IMR-90 (cell line): ENCODE results near the gene PLD6. TPM values are rescaled to one million over a fixed set of nuclear protein-coding genes. Genes with fewer than 3 reads are reported as not detected.

Source experiments
- ATAC-seq: fragments of 200-7000 bp; cut with Tn5 transposase; 2 replicates; pipeline ENCODE4 v1.9.1; 2020; ENCODE audit warnings: low read depth, mild to moderate bottlenecking, moderate library complexity
- BruUV-seq: library from RNA; stranded (reverse); fragments of 400-500 nt; replicated peaks from 2 replicates; lab custom pipeline; 2021; lab: Mats Ljungman, UMichigan
- CTCF ChIA-PET: fragments of 300-600 bp; formaldehyde crosslinking; extraction: SDS; loops from one replicate; lab custom pipeline; 2021; ENCODE audit warnings: antibody characterized with exemption; lab: Yijun Ruan, JAX
- POLR2A ChIA-PET: fragments of 300-600 bp; sonication (Branson Sonifier 250); formaldehyde crosslinking; loops from one replicate; lab custom pipeline; 2022; ENCODE audit warnings: antibody characterized with exemption; ENCODE audit not compliant: unreplicated experiment; lab: Charles Lee
- DNase-seq: peaks from one replicate; pipeline ENCODE4 v3.0.0; 2013
- H2AFZ ChIP-seq: replicated peaks from 2 replicates; pipeline ENCODE3; 2013; ENCODE audit warnings: low read length, mild to moderate bottlenecking; ENCODE audit not compliant: poor library complexity
- H2AK5ac ChIP-seq: 2 replicates; pipeline ENCODE4 v1.6.1; 2013; ENCODE audit warnings: low read depth, low read length, inconsistent platforms
- H2AK9ac ChIP-seq: replicated peaks from 2 replicates; pipeline ENCODE3; 2013; ENCODE audit warnings: mild to moderate bottlenecking, low read depth, low read length, moderate library complexity; ENCODE audit not compliant: poor library complexity
- H2BK120ac ChIP-seq: 2 replicates; pipeline ENCODE4 v1.6.1; 2013; ENCODE audit warnings: low read depth, low read length, inconsistent platforms
- H2BK15ac ChIP-seq: 3 replicates; pipeline ENCODE4 v1.6.1; 2013; ENCODE audit warnings: low read depth, low read length, inconsistent platforms
- H2BK20ac ChIP-seq: 2 replicates; pipeline ENCODE4 v1.6.1; 2013; ENCODE audit warnings: low read depth, mild to moderate bottlenecking, inconsistent platforms, low read length, moderate library complexity
- H2BK5ac ChIP-seq: 2 replicates; pipeline ENCODE4 v1.6.1; 2013; ENCODE audit warnings: mild to moderate bottlenecking, low read depth, low read length, inconsistent platforms; ENCODE audit not compliant: poor library complexity, severe bottlenecking
- H3K14ac ChIP-seq: replicated peaks from 2 replicates; pipeline ENCODE4 v1.6.1; 2013; ENCODE audit warnings: low read depth, low read length, inconsistent platforms
- H3K18ac ChIP-seq: 2 replicates; pipeline ENCODE4 v1.6.1; 2013; ENCODE audit warnings: low read depth, low read length, control low read depth
- H3K23ac ChIP-seq: 2 replicates; pipeline ENCODE4 v1.6.1; 2013; ENCODE audit warnings: low read depth, low read length, inconsistent platforms
- H3K27ac ChIP-seq: 2 replicates; pipeline ENCODE4 v1.5.1; 2013; ENCODE audit warnings: mild to moderate bottlenecking, control low read depth, low read length; ENCODE audit not compliant: insufficient read depth
- H3K27me3 ChIP-seq: 2 replicates; pipeline ENCODE4 v1.6.1; 2013; ENCODE audit warnings: low read length; ENCODE audit not compliant: control insufficient read depth, insufficient read depth
- H3K36me3 ChIP-seq: 2 replicates; pipeline ENCODE4 v1.6.1; 2013; ENCODE audit warnings: low read length, mixed read lengths; ENCODE audit not compliant: control insufficient read depth, insufficient read depth
- H3K4ac ChIP-seq: 2 replicates; pipeline ENCODE4 v1.6.1; 2013; ENCODE audit warnings: low read depth, low read length, inconsistent platforms
- H3K4me1 ChIP-seq: 2 replicates; pipeline ENCODE4 v1.6.1; 2013; ENCODE audit warnings: low read length, mixed read lengths; ENCODE audit not compliant: control insufficient read depth, insufficient read depth
- H3K4me2 ChIP-seq: 2 replicates; pipeline ENCODE4 v1.6.1; 2013; ENCODE audit warnings: low read depth, mild to moderate bottlenecking, control low read depth, low read length, moderate library complexity
- H3K4me3 ChIP-seq: 2 replicates; pipeline ENCODE4 v1.5.1; 2013; ENCODE audit warnings: low read depth, mild to moderate bottlenecking, control low read depth, low read length, moderate library complexity; ENCODE audit not compliant: insufficient read depth
- H3K56ac ChIP-seq: 2 replicates; pipeline ENCODE4 v1.6.1; 2013; ENCODE audit warnings: low read length, inconsistent platforms; ENCODE audit not compliant: insufficient read depth; ENCODE audit errors: extremely low read depth
- H3K79me1 ChIP-seq, 2 experiments: 2 replicates each; pipeline ENCODE4 v1.6.1; 2013; ENCODE audit warnings: low read length in 2 of 2, inconsistent platforms in 1 of 2, low read depth in 1 of 2
- H3K9ac ChIP-seq: 2 replicates; pipeline ENCODE4 v1.6.1; 2013; ENCODE audit warnings: low read depth, low read length, control low read depth
- H3K9me1 ChIP-seq: 2 replicates; pipeline ENCODE4 v1.6.1; 2013; ENCODE audit warnings: low read length, inconsistent platforms; ENCODE audit not compliant: insufficient read depth
- H3K9me3 ChIP-seq: 2 replicates; pipeline ENCODE4 v1.6.1; 2013; ENCODE audit warnings: low read length; ENCODE audit not compliant: control insufficient read depth, insufficient read depth
- H4K20me1 ChIP-seq: 2 replicates; pipeline ENCODE4 v1.6.1; 2013; ENCODE audit warnings: low read length, inconsistent platforms; ENCODE audit not compliant: insufficient read depth
- H4K5ac ChIP-seq: 2 replicates; pipeline ENCODE4 v1.6.1; 2013; ENCODE audit warnings: mild to moderate bottlenecking, low read depth, low read length, control low read depth
- H4K8ac ChIP-seq, 2 experiments: 2 replicates each; pipeline ENCODE4 v1.6.1; 2013; ENCODE audit warnings: low read depth in 2 of 2, low read length in 2 of 2, control low read depth in 1 of 2, inconsistent platforms in 1 of 2
- H4K91ac ChIP-seq: 2 replicates; pipeline ENCODE4 v1.6.1; 2013; ENCODE audit warnings: low read depth, low read length, inconsistent platforms; ENCODE audit not compliant: insufficient read depth
- BHLHE40 ChIP-seq: fragments of 150-350 bp; IDR thresholded peaks from 2 replicates; pipeline ENCODE4 v1.6.1; 2016; ENCODE audit warnings: mild to moderate bottlenecking, low read depth, low read length
- MAZ ChIP-seq: IDR thresholded peaks from 2 replicates; pipeline ENCODE4 v1.6.1; 2012; ENCODE audit warnings: low read depth, mild to moderate bottlenecking, low read length, improper control_type of control experiment, moderate library complexity, borderline replicate concordance
- POLR2A ChIP-seq: IDR thresholded peaks from 2 replicates; pipeline ENCODE4 v1.6.1; 2012; ENCODE audit warnings: mild to moderate bottlenecking, low read depth, low read length
- SMC3 ChIP-seq: fragments of 150-350 bp; IDR thresholded peaks from 2 replicates; pipeline ENCODE4 v1.6.1; 2016; ENCODE audit warnings: low read depth, mild to moderate bottlenecking, antibody characterized with exemption, low read length, moderate library complexity
- WGBS, 2 experiments: methylation state at CpG; one replicate each; pipeline versions ENCODE4 v1.1.5 to v1.1.7; 2013; ENCODE audit warnings: missing lambda C conversion rate in 2 of 2; ENCODE audit not compliant: insufficient read length in 1 of 2; ENCODE audit errors: extremely low coverage in 2 of 2; 5-methylcytosine and 5-hydroxymethylcytosine counted together
- dilution Hi-C: fragments of 300-500 bp; cut with HindIII; formaldehyde crosslinking; loops from one replicate; pipeline ENCODE4 v1.14.3; 2018; ENCODE audit warnings: low sequenced_read_pairs; ENCODE audit not compliant: unreplicated experiment
- in situ Hi-C: fragments of 300-500 bp; cut with MboI; formaldehyde crosslinking; loops from 3 replicates; pipeline ENCODE4 v1.14.3; 2019; ENCODE audit warnings: low sequenced_read_pairs, inconsistent platforms, mixed read lengths
- intact Hi-C: fragments of 100-400 bp; cut with micrococcal nuclease; formaldehyde crosslinking; loops from 2 replicates; pipeline ENCODE4 v1.10.0; 2022
- polyA plus RNA-seq, 3 experiments: library from polyadenylated mRNA; depleted of rRNA; stranded (reverse); fragments of >200 nt; gene quantifications; 2 replicates each; pipeline ENCODE4 v1.2.3, GENCODE V29; 2012; ENCODE audit warnings: low replicate concordance in 1 of 3
- total RNA-seq: library from RNA; depleted of rRNA; stranded (reverse); fragments of >200 nt; gene quantifications from 2 replicates; pipeline ENCODE4 v1.2.3, GENCODE V29; 2012

PLD6 gene
- total and polyA plus RNA-seq, 2 of the 4 experiments (the other 2 are of a cell fraction): 1.1 to 1.5 TPM

DNA sequence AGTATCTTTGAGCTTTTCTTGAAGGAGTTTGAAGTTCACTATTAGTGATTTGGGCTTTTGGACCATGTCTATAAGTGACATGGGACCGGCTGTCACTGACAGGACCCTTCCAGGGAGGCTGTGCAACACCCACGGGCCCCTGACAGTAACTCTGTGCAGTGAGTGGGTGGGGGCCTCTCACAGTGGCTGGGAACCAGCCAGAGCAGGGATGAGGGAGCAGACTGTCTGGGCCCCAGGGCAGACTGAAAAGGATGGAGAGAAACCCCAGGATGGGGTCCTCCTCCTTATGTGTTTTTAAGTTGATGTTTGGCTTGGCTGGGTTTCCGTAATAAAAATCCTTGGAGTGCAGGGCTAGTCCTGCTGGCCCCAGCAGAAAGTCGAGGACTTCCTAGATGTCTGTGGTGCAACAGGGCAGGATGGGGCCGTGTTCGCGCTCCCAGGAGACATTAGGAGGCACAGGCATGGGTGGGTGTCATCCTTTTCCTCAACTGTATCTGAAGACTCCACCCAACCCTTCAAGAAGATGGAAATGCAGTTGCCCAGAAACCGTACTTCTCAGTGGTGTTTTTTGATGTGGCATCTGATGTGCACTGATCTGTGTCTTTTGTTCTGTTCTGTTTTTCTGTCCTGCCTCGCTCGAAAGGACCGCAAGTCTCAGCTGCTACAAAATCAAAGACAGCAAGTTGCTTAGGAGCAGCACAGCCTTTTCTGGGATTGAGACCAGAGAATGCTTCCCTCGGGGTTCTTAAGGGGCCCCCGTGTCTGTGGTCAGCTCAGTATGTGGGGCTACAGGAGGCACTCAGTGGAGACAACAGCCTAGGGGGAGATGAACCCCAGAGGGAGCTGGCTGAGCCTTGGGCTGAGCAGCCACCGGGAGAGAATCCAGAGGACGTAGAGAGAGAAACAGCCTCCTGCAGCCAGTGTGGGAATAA, 24.2 kb downstream of the PLD6 start:
- Histone ChIP-seq H4K5ac (no peak overlapping the region), H2BK15ac (no peak overlapping the region), H3K56ac (no peak overlapping the region), H3K18ac (no peak overlapping the region), H3K4ac (no peak overlapping the region), H2BK5ac (no peak overlapping the region), H3K4me1 (0 out of 2 replicates have a peak, but pooled peaks cover 2% of the 10 kb centered on the region), H3K4me2 (no peak overlapping the region), H3K9me1 (peaks cover 6% of the 10 kb centered on the region), H4K8ac (no peak overlapping the region), H3K9me3 (no peaks in the 10 kb centered on the region), H2AFZ (no peak overlapping the region), H4K20me1 (no peaks in the 10 kb centered on the region), H2AK5ac (no peak overlapping the region), H3K14ac (no peak overlapping the region), H4K91ac (no peak overlapping the region), H2AK9ac (no peak overlapping the region), H2BK20ac (no peak overlapping the region), H3K27ac (no peak overlapping the region), H3K27me3 (no peaks in the 10 kb centered on the region), H3K4me3 (no peak overlapping the region), H2BK120ac (no peak overlapping the region), H3K79me1 (peaks cover 0 to 12% of the 10 kb centered on the region in 2 experiments; a peak in 3 of 4 replicates), H3K23ac (no peak overlapping the region), H3K36me3 (peaks cover 58% of the 10 kb centered on the region), H3K9ac (no peak overlapping the region)
- POLR2A ChIA-PET: no interaction called here
- 81% methylated on average over 5 of the region's 15 CpGs; no CpG with 5 or more reads in 1 of the 2 experiments for WGBS, 2 experiments
- in situ Hi-C loops: no loop called here
- no peak for ATAC-seq
- BruUV-seq: no TSS peak
- CTCF ChIA-PET: no interaction called here
- no peak for DNase-seq
- dilution Hi-C loops: no loop called here
- intact Hi-C loops: no loop called here
- no peak for TF ChIP-seq BHLHE40
- no peak for TF ChIP-seq MAZ
- TF ChIP-seq SMC3: no peak
- TF ChIP-seq POLR2A: no peak
